HUES48 (cell line): Measurements from ENCODE around the gene RGS6.

Experiments used
- H3K27ac ChIP-seq: one replicate; pipeline ENCODE4 v1.7.0; 2013; ENCODE audit warnings: low read depth, low read length, inconsistent platforms
- H3K27me3 ChIP-seq: 2 replicates; pipeline ENCODE4 v1.6.1; 2013; ENCODE audit warnings: mild to moderate bottlenecking, low read length; ENCODE audit not compliant: control insufficient read depth, insufficient read depth
- H3K36me3 ChIP-seq: 2 replicates; pipeline ENCODE4 v1.6.1; 2013; ENCODE audit warnings: low read length; ENCODE audit not compliant: control insufficient read depth, insufficient read depth
- H3K4me1 ChIP-seq: 2 replicates; pipeline ENCODE4 v1.6.1; 2013; ENCODE audit warnings: mild to moderate bottlenecking, low read length; ENCODE audit not compliant: control insufficient read depth, insufficient read depth
- H3K4me3 ChIP-seq: 2 replicates; pipeline ENCODE4 v1.5.1; 2013; ENCODE audit warnings: mild to moderate bottlenecking, low read depth, low read length
- H3K9ac ChIP-seq: 2 replicates; pipeline ENCODE4 v1.6.1; 2013; ENCODE audit warnings: mild to moderate bottlenecking, low read depth, low read length, moderate library complexity
- H3K9me3 ChIP-seq: 2 replicates; pipeline ENCODE4 v1.6.1; 2013; ENCODE audit warnings: low read length; ENCODE audit not compliant: control insufficient read depth, insufficient read depth

The RGS6 gene

GRCh38 chr14:72420749-72421474 is 488.7 kb downstream of the RGS6 start:
- no peaks in the 10 kb centered on the region for H3K9me3 ChIP-seq
- no peaks in the 10 kb centered on the region for H3K36me3 ChIP-seq
- H3K27ac ChIP-seq: no peak overlapping the region
- no peak overlapping the region for H3K4me3 ChIP-seq
- H3K4me1 ChIP-seq: peaks cover 12% of the 10 kb centered on the region; the same call in 1 of the 2 replicates
- no peak overlapping the region for H3K9ac ChIP-seq
- no peaks in the 10 kb centered on the region for H3K27me3 ChIP-seq

GRCh38 chr14:72423957-72424356 is 491.7 kb downstream of the RGS6 start:
- no peak overlapping the region for H3K4me3 ChIP-seq
- no peaks in the 10 kb centered on the region for H3K27me3 ChIP-seq
- H3K9me3 ChIP-seq: no peaks in the 10 kb centered on the region
- H3K4me1 ChIP-seq: peaks cover 12% of the 10 kb centered on the region; the same call in 1 of the 2 replicates
- no peaks in the 10 kb centered on the region for H3K36me3 ChIP-seq
- H3K9ac ChIP-seq: no peak overlapping the region
- no peak overlapping the region for H3K27ac ChIP-seq

DNA sequence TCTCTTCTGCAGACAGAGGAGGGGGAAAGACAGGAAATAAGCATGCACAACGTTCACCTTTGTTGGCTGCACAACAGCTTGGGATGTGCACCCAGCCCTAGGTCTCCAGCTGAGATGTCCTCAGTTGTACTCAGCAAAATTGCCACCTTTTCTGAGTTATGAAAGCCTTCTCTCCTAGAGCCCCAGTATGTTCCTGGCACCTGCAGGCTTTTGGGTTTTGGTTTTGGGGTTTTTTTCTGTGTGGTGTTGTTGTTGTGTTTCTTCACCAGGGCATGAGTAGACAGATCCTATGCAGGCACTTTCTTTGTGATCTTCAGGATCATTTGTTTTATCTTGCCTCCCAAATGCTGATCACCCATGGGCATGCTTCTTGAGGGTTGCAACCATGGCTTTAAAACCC is 498.2 kb downstream of the RGS6 start:
- H3K9me3 ChIP-seq: no peaks in the 10 kb centered on the region
- H3K4me3 ChIP-seq: no peak overlapping the region
- H3K9ac ChIP-seq: no peak overlapping the region

GRCh38 chr14:72432748-72433147 is 500.5 kb downstream of the RGS6 start:
- no peaks in the 10 kb centered on the region for H3K36me3 ChIP-seq
- H3K4me1 ChIP-seq: peaks cover 12% of the 10 kb centered on the region; the same call in 1 of the 2 replicates
- no peaks in the 10 kb centered on the region for H3K9me3 ChIP-seq
- no peaks in the 10 kb centered on the region for H3K27me3 ChIP-seq
- no peak overlapping the region for H3K4me3 ChIP-seq
- H3K27ac ChIP-seq: no peak overlapping the region
- H3K9ac ChIP-seq: no peak overlapping the region

More for the DNA sequence above, 498.2 kb downstream of the RGS6 start:
- Histone ChIP-seq H3K27me3 (no peaks in the 10 kb centered on the region), H3K4me1 (peaks cover 11% of the 10 kb centered on the region; the same call in 1 of the 2 replicates), H3K36me3 (no peaks in the 10 kb centered on the region), H3K27ac (no peak overlapping the region)

DNA sequence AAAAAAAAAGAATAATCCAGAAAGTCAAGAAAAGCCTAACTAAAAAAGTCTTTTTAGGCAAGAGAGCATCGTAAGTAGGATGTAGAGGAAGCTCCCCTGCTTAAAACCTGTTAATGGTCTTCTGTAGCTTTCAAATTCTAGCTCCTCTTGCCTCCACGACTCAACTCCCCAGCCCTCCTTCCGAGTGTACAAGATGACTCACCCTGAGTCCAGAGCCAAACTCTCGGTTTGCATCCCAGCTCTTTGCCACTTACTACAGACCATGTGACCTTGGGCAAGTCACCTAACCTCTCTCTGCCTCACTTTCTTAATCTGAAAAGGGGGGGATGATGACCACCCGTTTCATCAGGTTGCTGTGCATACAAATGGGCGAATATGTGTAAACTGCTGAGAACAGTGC is 501.3 kb downstream of the RGS6 start:
- no peaks in the 10 kb centered on the region for H3K36me3 ChIP-seq
- peaks cover 12% of the 10 kb centered on the region; the same call in 1 of the 2 replicates for H3K4me1 ChIP-seq
- H3K27me3 ChIP-seq: no peaks in the 10 kb centered on the region
- H3K27ac ChIP-seq: no peak overlapping the region
- H3K9me3 ChIP-seq: no peaks in the 10 kb centered on the region
- H3K4me3 ChIP-seq: no peak overlapping the region
- H3K9ac ChIP-seq: no peak overlapping the region

- no peaks in the 10 kb centered on the region for H3K27me3 ChIP-seq
- H3K9me3 ChIP-seq: no peaks in the 10 kb centered on the region
- no peak overlapping the region for H3K9ac ChIP-seq
- no peak overlapping the region for H3K4me3 ChIP-seq
- no peaks in the 10 kb centered on the region for H3K36me3 ChIP-seq
- peaks cover 12% of the 10 kb centered on the region; the same call in 1 of the 2 replicates for H3K4me1 ChIP-seq
- H3K27ac ChIP-seq: no peak overlapping the region
Observed at GRCh38 chr14:72434856-72435255, 502.6 kb downstream of the RGS6 start.

GRCh38 chr14:72439707-72440106 is 507.5 kb downstream of the RGS6 start:
- Histone ChIP-seq H3K27me3 (no peaks in the 10 kb centered on the region), H3K27ac (no peak overlapping the region), H3K9ac (no peak overlapping the region), H3K9me3 (no peaks in the 10 kb centered on the region), H3K4me3 (no peak overlapping the region), H3K36me3 (no peaks in the 10 kb centered on the region), H3K4me1 (peaks cover 8% of the 10 kb centered on the region; the same call in 1 of the 2 replicates)

GRCh38 chr14:72443256-72443655 is 511.0 kb downstream of the RGS6 start:
- no peak overlapping the region for H3K27ac ChIP-seq
- no peak overlapping the region for H3K9ac ChIP-seq
- H3K36me3 ChIP-seq: no peaks in the 10 kb centered on the region
- H3K9me3 ChIP-seq: no peaks in the 10 kb centered on the region
- H3K4me1 ChIP-seq: no peaks in the 10 kb centered on the region
- no peak overlapping the region for H3K4me3 ChIP-seq
- no peaks in the 10 kb centered on the region for H3K27me3 ChIP-seq

- no peaks in the 10 kb centered on the region for H3K4me1 ChIP-seq
- H3K27me3 ChIP-seq: no peaks in the 10 kb centered on the region
- H3K27ac ChIP-seq: no peak overlapping the region
- no peak overlapping the region for H3K9ac ChIP-seq
- H3K4me3 ChIP-seq: no peak overlapping the region
- H3K36me3 ChIP-seq: no peaks in the 10 kb centered on the region
- H3K9me3 ChIP-seq: no peaks in the 10 kb centered on the region
Observed at GRCh38 chr14:72443991-72444441, 511.8 kb downstream of the RGS6 start.

GRCh38 chr14:72444701-72445100 is 512.5 kb downstream of the RGS6 start:
- H3K27ac ChIP-seq: no peak overlapping the region
- no peaks in the 10 kb centered on the region for H3K27me3 ChIP-seq
- no peaks in the 10 kb centered on the region for H3K36me3 ChIP-seq
- no peak overlapping the region for H3K4me3 ChIP-seq
- H3K9ac ChIP-seq: no peak overlapping the region
- no peaks in the 10 kb centered on the region for H3K4me1 ChIP-seq
- H3K9me3 ChIP-seq: no peaks in the 10 kb centered on the region

DNA sequence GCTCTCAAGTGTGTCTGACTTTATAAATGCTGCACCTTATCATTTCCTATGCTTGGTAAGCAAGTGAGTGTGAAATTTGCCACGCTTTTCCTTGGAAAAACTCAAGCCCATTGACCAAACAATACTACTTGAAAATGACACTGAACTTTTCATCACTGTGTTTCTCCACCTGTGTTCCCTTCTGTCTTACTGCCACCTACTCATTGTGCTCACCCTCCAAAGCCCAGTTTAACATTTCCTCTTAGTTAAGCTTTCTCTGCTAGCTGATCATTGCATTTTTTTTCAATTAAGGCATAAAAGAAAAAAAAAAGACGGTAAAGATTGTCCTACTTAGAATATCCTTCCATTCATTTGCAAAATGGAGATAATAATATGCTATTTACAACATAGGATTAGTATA is 516.0 kb downstream of the RGS6 start:
- no peaks in the 10 kb centered on the region for H3K27me3 ChIP-seq
- no peak overlapping the region for H3K27ac ChIP-seq
- no peaks in the 10 kb centered on the region for H3K9me3 ChIP-seq
- H3K4me1 ChIP-seq: no peaks in the 10 kb centered on the region
- no peaks in the 10 kb centered on the region for H3K36me3 ChIP-seq
- no peak overlapping the region for H3K4me3 ChIP-seq
- no peak overlapping the region for H3K9ac ChIP-seq
